HepG2 (cell line): ENCODE results near the gene PHF10. TPM values are rescaled to one million over a fixed set of nuclear protein-coding genes. Genes with fewer than 3 reads are reported as not detected.

Experiments used
- ARNT2 ChIP-seq: sonication (generic); formaldehyde crosslinking; IDR thresholded peaks from 2 replicates; pipeline ENCODE4 v1.8.0; 2022; ENCODE audit warnings: mild to moderate bottlenecking, low read depth, missing genetic modification reagents, moderate library complexity
- ELF1 ChIP-seq: sonication (generic); formaldehyde crosslinking; IDR thresholded peaks from 2 replicates; pipeline ENCODE4 v1.4.0; 2020; ENCODE audit warnings: missing genetic modification reagents
- EP300 ChIP-seq, 3 experiments: sonication (generic) in 1 of 3; formaldehyde crosslinking in 1 of 3; IDR thresholded peaks; 2 replicates each; pipeline versions ENCODE4 v1.5.1 to v1.6.1; 2011 to 2020; ENCODE audit warnings: low read depth in 2 of 3, low read length in 2 of 3, borderline replicate concordance in 1 of 3, improper control_type of control experiment in 1 of 3, mild to moderate bottlenecking in 1 of 3, missing genetic modification reagents in 1 of 3, moderate library complexity in 1 of 3
- GABPB1 ChIP-seq: IDR thresholded peaks from 2 replicates; pipeline ENCODE4 v1.6.1; 2016; ENCODE audit warnings: mild to moderate bottlenecking, missing genetic modification reagents, moderate library complexity, missing compliant biosample characterization
- HOXD1 ChIP-seq: sonication (generic); formaldehyde crosslinking; IDR thresholded peaks from 2 replicates; pipeline ENCODE4 v1.5.0; 2020; ENCODE audit warnings: missing genetic modification reagents
- KAT7 ChIP-seq: IDR thresholded peaks from 2 replicates; pipeline ENCODE4 v1.6.1; 2018; ENCODE audit warnings: borderline replicate concordance, missing compliant biosample characterization
- KLF9 ChIP-seq: IDR thresholded peaks from 2 replicates; pipeline ENCODE4 v1.6.1; 2016; ENCODE audit warnings: low read depth
- MAFG ChIP-seq: sonication (generic); formaldehyde crosslinking; IDR thresholded peaks from 2 replicates; pipeline ENCODE4 v1.5.1; 2020; ENCODE audit warnings: mild to moderate bottlenecking, missing genetic modification reagents
- MEIS1 ChIP-seq: sonication (generic); formaldehyde crosslinking; IDR thresholded peaks from 2 replicates; pipeline ENCODE4 v1.9.0; 2021; ENCODE audit warnings: mild to moderate bottlenecking, missing genetic modification reagents, moderate library complexity, borderline replicate concordance
- MTF2 ChIP-seq: sonication (generic); formaldehyde crosslinking; IDR thresholded peaks from 2 replicates; pipeline ENCODE4 v1.5.0; 2020; ENCODE audit warnings: missing genetic modification reagents, borderline replicate concordance
- SIN3A ChIP-seq: IDR thresholded peaks from 2 replicates; pipeline ENCODE4 v1.6.1; 2011; ENCODE audit warnings: low read depth, mild to moderate bottlenecking, control low read depth, low read length, borderline replicate concordance
- SRF ChIP-seq: IDR thresholded peaks from 2 replicates; pipeline ENCODE4 v1.6.1; 2011; ENCODE audit warnings: mild to moderate bottlenecking, low read depth, low read length, moderate library complexity
- ZBTB1 ChIP-seq: sonication (generic); formaldehyde crosslinking; IDR thresholded peaks from 2 replicates; pipeline ENCODE4 v1.4.0; 2020; ENCODE audit warnings: missing genetic modification reagents, borderline replicate concordance
- ZFP36 ChIP-seq: fragments of 150-350 bp; IDR thresholded peaks from 2 replicates; pipeline ENCODE4 v1.6.1; 2018; ENCODE audit warnings: borderline replicate concordance, low read length, low read depth; ENCODE audit not compliant: partially characterized antibody
- ZNF431 ChIP-seq: sonication (generic); formaldehyde crosslinking; IDR thresholded peaks from 2 replicates; pipeline ENCODE4 v1.9.0; 2022; ENCODE audit warnings: missing genetic modification reagents, low read depth, mild to moderate bottlenecking, borderline replicate concordance
- ZNF564 ChIP-seq: sonication (generic); formaldehyde crosslinking; IDR thresholded peaks from 2 replicates; pipeline ENCODE4 v1.8.1; 2023; ENCODE audit warnings: mild to moderate bottlenecking, missing genetic modification reagents
- ZNF761 ChIP-seq: sonication (generic); formaldehyde crosslinking; conservative IDR thresholded peaks from 2 replicates; pipeline ENCODE4 v1.4.0; 2020; ENCODE audit warnings: mild to moderate bottlenecking, missing genetic modification reagents
- ZNF781 ChIP-seq: sonication (generic); formaldehyde crosslinking; IDR thresholded peaks from 2 replicates; pipeline ENCODE4 v1.5.1; 2020; ENCODE audit warnings: borderline replicate concordance, mild to moderate bottlenecking, missing genetic modification reagents; ENCODE audit errors: not compliant biosample characterization
- ZNF816 ChIP-seq: sonication (generic); formaldehyde crosslinking; IDR thresholded peaks from 2 replicates; pipeline ENCODE4 v1.8.0; 2022; ENCODE audit warnings: missing genetic modification reagents, mild to moderate bottlenecking, borderline replicate concordance
- ZNF891 ChIP-seq: sonication (generic); formaldehyde crosslinking; IDR thresholded peaks from 2 replicates; pipeline ENCODE4 v1.5.0; 2020; ENCODE audit warnings: mild to moderate bottlenecking, missing genetic modification reagents
- ZSCAN30 ChIP-seq: sonication (generic); formaldehyde crosslinking; IDR thresholded peaks from 2 replicates; pipeline ENCODE4 v1.5.0; 2020; ENCODE audit warnings: mild to moderate bottlenecking, missing genetic modification reagents
- ZUFSP ChIP-seq: sonication (generic); formaldehyde crosslinking; IDR thresholded peaks from 2 replicates; pipeline ENCODE4 v1.9.0; 2021; ENCODE audit warnings: missing genetic modification reagents, mild to moderate bottlenecking, borderline replicate concordance
- polyA plus RNA-seq, 8 experiments: library from polyadenylated mRNA; depleted of rRNA in 3 of 8; stranded (reverse) in 7 of 8; unstranded in 1 of 8; fragments of >200 nt; fragmentation: Illumina TruSeq in 4 of 8; extraction: Trizol in 4 of 8; gene quantifications; 2 replicates each; pipeline versions ENCODE4 v1.2.1 to v1.2.3, GENCODE V29; 2011 to 2016; ENCODE audit warnings: low read depth in 4 of 8, missing spikeins in 1 of 8, mixed read lengths in 1 of 8; ENCODE audit not compliant: insufficient read depth in 1 of 8
- total RNA-seq, 5 experiments: library from RNA; depleted of rRNA; stranded (reverse); fragments of >200 nt; fragmentation: Illumina TruSeq; extraction: Trizol; gene quantifications; 2 replicates each; pipeline ENCODE4 v1.2.3, GENCODE V29; 2016; ENCODE audit warnings: low read depth in 1 of 5
- TF ChIP-seq, protein P1 (sequence below): sonication (generic); formaldehyde crosslinking; IDR thresholded peaks from 2 replicates; pipeline ENCODE4 v1.4.0; 2020; ENCODE audit warnings: missing genetic modification reagents, borderline replicate concordance

The PHF10 gene
- total and polyA plus RNA-seq, 2 of the 13 experiments (the other 11 are each of a cell fraction or from before 2014, with no cell fraction given) = 42.1 to 84.1 TPM

DNA sequence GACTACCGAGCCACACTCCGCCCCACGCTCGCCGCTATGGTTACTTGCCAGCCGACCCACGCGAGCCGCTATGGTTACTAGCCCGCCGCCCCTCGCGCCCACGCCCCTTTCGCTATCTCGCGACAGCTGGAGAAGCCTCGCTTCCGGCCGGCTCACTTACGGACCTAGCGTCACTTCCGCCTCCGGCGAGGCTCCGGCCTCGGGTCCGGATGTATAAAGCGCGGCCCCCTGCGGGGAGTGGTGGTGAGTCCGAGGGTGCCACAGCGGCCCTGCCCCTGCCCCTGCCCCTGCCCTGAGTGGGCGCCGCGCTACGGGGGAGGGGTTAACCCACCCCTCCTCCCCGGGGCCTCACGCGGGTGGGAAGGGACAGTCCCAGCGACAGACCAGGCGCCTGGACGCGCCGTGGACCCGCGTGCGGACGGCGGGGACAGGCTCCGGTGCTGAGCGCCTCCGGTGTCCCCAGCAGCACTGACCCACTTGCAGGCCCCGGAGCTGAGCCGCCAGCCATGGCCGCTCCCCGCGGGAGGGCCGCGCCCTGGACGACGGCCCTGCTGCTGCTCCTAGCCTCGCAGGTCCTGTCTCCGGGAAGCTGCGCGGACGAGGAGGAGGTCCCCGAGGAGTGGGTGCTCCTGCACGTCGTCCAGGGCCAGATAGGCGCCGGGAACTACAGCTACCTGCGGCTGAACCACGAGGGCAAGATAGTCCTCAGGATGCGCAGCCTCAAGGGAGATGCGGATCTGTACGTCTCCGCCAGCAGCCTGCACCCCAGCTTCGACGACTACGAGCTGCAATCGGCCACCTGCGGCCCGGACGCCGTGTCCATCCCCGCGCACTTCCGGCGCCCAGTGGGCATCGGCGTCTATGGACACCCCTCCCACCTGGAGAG, 22.1 kb downstream of the PHF10 start, which contains the start of the genes C6orf120 and WDR27 (continued):
- TF ChIP-seq EP300 (IDR thresholded peaks at IDR 0.05; ENCODE audit: low read depth in 2 of 2, low read length in 2 of 2) = 0 out of 4 replicates have a peak, but pooled peaks of 1 of the 2 experiments have one; percentile 41
- TF ChIP-seq EP300 (CRISPR knock-in tag; IDR thresholded peaks at IDR 0.05; ENCODE audit: borderline replicate concordance) = peak; percentile 24; the same call in 1 of the 2 replicates
- TF ChIP-seq ZNF816 (CRISPR knock-in tag) = no peak
- TF ChIP-seq ARNT2 (CRISPR knock-in tag) = peak; percentile 99
- no peak; the same call in 1 of the 2 replicates for TF ChIP-seq ZNF564 (CRISPR knock-in tag)
- TF ChIP-seq ZUFSP (CRISPR knock-in tag) = no peak
- peak; percentile 97 for TF ChIP-seq MEIS1 (CRISPR knock-in tag)
- peak; percentile 91; the same call in 1 of the 2 replicates for TF ChIP-seq ZSCAN30 (CRISPR knock-in tag)
- peak; percentile 90 for TF ChIP-seq ELF1
- peak; percentile 66; the same call in 1 of the 2 replicates for TF ChIP-seq MAFG (CRISPR knock-in tag)
- TF ChIP-seq ZNF761 = peak; percentile 86; the same call in 1 of the 2 replicates
- TF ChIP-seq KAT7 (CRISPR knock-in tag) = peak; percentile 83
- TF ChIP-seq ZFP36 = no peak
- TF ChIP-seq ZNF431 (CRISPR knock-in tag) = peak; percentile 99
- TF ChIP-seq, protein P1, sequence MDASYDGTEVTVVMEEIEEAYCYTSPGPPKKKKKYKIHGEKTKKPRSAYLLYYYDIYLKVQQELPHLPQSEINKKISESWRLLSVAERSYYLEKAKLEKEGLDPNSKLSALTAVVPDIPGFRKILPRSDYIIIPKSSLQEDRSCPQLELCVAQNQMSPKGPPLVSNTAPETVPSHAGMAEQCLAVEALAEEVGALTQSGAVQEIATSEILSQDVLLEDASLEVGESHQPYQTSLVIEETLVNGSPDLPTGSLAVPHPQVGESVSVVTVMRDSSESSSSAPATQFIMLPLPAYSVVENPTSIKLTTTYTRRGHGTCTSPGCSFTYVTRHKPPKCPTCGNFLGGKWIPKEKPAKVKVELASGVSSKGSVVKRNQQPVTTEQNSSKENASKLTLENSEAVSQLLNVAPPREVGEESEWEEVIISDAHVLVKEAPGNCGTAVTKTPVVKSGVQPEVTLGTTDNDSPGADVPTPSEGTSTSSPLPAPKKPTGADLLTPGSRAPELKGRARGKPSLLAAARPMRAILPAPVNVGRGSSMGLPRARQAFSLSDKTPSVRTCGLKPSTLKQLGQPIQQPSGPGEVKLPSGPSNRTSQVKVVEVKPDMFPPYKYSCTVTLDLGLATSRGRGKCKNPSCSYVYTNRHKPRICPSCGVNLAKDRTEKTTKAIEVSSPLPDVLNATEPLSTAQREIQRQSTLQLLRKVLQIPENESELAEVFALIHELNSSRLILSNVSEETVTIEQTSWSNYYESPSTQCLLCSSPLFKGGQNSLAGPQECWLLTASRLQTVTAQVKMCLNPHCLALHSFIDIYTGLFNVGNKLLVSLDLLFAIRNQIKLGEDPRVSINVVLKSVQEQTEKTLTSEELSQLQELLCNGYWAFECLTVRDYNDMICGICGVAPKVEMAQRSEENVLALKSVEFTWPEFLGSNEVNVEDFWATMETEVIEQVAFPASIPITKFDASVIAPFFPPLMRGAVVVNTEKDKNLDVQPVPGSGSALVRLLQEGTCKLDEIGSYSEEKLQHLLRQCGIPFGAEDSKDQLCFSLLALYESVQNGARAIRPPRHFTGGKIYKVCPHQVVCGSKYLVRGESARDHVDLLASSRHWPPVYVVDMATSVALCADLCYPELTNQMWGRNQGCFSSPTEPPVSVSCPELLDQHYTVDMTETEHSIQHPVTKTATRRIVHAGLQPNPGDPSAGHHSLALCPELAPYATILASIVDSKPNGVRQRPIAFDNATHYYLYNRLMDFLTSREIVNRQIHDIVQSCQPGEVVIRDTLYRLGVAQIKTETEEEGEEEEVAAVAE (CRISPR knock-in tag) = peak; percentile 58; the same call in 1 of the 2 replicates
- TF ChIP-seq HOXD1 (CRISPR knock-in tag) = peak; percentile 83
- TF ChIP-seq ZBTB1 (CRISPR knock-in tag) = peak; percentile 7; the same call in 1 of the 2 replicates
- TF ChIP-seq SIN3A = peak; percentile 97
- peak; percentile 76; the same call in 1 of the 2 replicates for TF ChIP-seq ZNF891
- TF ChIP-seq GABPB1 (CRISPR knock-in tag) = peak; percentile 96
- peak; percentile 93 for TF ChIP-seq MTF2 (CRISPR knock-in tag)
- TF ChIP-seq ZNF781 (CRISPR knock-in tag) = peak; percentile 68
- TF ChIP-seq KLF9 (CRISPR knock-in tag) = peak; percentile 97; the same call in 1 of the 2 replicates
- TF ChIP-seq SRF = no peak
